ENCODE measurements around the gene TIMM50. TPM values are rescaled to one million over a fixed set of nuclear protein-coding genes. Genes with fewer than 3 reads are reported as not detected.

The TIMM50 gene
- total RNA-seq, 4 donors from 2014 or later = 25.4 to 61.1 (median 33.2) TPM

DNA sequence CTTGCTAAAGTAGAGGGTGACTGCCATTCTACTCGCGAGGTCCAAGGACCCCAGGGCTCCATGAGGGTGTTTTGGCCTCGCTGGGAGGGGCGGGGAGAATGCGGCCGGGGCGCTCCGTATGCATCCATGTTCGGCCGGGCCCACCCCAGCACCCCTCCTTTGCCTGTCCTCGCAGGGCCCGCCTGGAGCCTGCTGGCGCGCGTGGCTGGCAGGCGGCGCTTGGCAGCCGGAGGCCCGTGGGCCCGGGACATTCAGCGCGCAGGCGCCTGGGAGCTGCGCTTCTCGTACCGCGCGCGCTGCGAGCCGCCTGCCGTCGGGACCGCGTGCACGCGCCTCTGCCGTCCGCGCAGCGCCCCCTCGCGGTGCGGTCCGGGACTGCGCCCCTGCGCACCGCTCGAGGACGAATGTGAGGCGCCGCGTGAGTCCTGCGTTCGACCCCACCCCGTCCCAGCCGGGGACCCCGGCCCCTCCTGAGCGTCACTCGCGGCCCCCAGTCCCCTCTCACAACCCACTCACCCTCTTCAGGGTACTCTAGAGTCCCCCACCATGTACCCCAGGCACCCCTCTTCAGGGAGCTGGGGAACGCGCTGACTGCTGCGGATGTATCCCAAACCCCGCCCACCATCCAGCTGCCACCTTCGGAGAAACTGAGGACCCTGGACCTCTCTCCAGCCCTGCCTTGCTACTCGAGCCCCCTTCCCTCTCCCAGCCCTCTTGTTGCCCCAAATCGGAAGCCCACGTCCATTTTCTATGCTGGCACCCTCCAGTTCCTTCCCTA is 22.2 kb downstream of the TIMM50 start:
- peaks cover 0 to 25% (median 16%) of the 10 kb centered on the region in 4 donors for H3K4me1 ChIP-seq
- H3K9me3 ChIP-seq = no peaks in the 10 kb centered on the region
- no peaks in the 10 kb centered on the region for H3K36me3 ChIP-seq
- peak overlapping the region in 1 of 4 donors; percentile 9 for H3K4me3 ChIP-seq
- TF ChIP-seq, protein P1, sequence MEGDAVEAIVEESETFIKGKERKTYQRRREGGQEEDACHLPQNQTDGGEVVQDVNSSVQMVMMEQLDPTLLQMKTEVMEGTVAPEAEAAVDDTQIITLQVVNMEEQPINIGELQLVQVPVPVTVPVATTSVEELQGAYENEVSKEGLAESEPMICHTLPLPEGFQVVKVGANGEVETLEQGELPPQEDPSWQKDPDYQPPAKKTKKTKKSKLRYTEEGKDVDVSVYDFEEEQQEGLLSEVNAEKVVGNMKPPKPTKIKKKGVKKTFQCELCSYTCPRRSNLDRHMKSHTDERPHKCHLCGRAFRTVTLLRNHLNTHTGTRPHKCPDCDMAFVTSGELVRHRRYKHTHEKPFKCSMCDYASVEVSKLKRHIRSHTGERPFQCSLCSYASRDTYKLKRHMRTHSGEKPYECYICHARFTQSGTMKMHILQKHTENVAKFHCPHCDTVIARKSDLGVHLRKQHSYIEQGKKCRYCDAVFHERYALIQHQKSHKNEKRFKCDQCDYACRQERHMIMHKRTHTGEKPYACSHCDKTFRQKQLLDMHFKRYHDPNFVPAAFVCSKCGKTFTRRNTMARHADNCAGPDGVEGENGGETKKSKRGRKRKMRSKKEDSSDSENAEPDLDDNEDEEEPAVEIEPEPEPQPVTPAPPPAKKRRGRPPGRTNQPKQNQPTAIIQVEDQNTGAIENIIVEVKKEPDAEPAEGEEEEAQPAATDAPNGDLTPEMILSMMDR (IDR thresholded peaks at IDR 0.05) = peak; percentile 77 to 94 (median 86)
- TF ChIP-seq POLR2A (IDR thresholded peaks at IDR 0.05) = no peak
- H3K27me3 ChIP-seq = peaks cover 0 to 24% of the 10 kb centered on the region in 2 donors
- H3K27ac ChIP-seq = no peak overlapping the region
- DNase-seq = peak; percentile 40 to 76 (median 71)

DNA sequence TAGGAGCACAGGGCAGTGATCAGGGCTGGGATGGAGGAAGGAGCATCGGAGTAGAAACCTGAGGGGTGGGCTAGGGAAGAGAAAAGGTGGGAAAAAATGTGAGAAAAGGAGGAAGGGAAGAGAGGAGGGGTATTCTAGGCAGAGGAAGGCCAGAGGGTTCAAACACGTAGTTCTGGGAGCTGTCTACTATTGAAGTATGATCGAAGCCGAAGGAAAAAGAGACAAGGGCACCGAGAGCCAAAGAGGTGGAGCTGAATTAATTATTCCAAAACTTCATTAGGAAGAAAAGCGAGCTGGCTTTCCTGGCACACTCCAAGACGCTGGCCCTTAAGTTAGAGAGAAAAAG is 25.9 kb downstream of the TIMM50 start:
- Histone ChIP-seq H3K4me3 (peak overlapping the region in 3 of 4 donors; percentile 41 to 53 (median 50)), H3K27me3 (peaks cover 0 to 17% of the 10 kb centered on the region in 2 donors)
- no peak for TF ChIP-seq POLR2A (IDR thresholded peaks at IDR 0.05)
- TF ChIP-seq, protein P1 (IDR thresholded peaks at IDR 0.05) = no peak

DNA sequence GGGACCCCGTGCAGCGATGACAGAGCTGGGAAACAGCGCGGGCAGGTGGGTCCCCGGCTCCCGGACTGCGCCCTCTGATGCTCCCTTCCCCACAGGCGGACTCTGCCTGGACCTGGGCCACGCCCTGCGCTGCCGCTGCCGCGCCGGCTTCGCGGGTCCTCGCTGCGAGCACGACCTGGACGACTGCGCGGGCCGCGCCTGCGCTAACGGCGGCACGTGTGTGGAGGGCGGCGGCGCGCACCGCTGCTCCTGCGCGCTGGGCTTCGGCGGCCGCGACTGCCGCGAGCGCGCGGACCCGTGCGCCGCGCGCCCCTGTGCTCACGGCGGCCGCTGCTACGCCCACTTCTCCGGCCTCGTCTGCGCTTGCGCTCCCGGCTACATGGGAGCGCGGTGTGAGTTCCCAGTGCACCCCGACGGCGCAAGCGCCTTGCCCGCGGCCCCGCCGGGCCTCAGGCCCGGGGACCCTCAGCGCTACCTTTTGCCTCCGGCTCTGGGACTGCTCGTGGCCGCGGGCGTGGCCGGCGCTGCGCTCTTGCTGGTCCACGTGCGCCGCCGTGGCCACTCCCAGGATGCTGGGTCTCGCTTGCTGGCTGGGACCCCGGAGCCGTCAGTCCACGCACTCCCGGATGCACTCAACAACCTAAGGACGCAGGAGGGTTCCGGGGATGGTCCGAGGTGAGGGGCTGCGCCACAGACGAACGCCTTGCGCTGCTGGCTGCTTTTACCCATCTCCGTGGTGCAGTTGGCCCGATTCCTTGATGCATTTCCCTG is 26.5 kb downstream of the TIMM50 start:
- Histone ChIP-seq H3K4me3 (peak overlapping the region; percentile 32 to 53 (median 46)), H3K27me3 (peaks cover 0 to 17% of the 10 kb centered on the region in 2 donors), H3K27ac (no peak overlapping the region), H3K4me1 (peaks cover 0 to 9% (median 3%) of the 10 kb centered on the region in 4 donors), H3K36me3 (no peaks in the 10 kb centered on the region), H3K9me3 (no peaks in the 10 kb centered on the region)
- DNase-seq = peak in 1 of 3 donors; percentile 53
- TF ChIP-seq, protein P1 (IDR thresholded peaks at IDR 0.05) = no peak
- TF ChIP-seq POLR2A (IDR thresholded peaks at IDR 0.05) = no peak

More for the DNA sequence above, 25.9 kb downstream of the TIMM50 start:
- Histone ChIP-seq H3K9me3 (no peaks in the 10 kb centered on the region), H3K27ac (no peak overlapping the region), H3K36me3 (no peaks in the 10 kb centered on the region), H3K4me1 (peaks cover 0 to 9% (median 3%) of the 10 kb centered on the region in 4 donors)
- DNase-seq = no peak

DNA sequence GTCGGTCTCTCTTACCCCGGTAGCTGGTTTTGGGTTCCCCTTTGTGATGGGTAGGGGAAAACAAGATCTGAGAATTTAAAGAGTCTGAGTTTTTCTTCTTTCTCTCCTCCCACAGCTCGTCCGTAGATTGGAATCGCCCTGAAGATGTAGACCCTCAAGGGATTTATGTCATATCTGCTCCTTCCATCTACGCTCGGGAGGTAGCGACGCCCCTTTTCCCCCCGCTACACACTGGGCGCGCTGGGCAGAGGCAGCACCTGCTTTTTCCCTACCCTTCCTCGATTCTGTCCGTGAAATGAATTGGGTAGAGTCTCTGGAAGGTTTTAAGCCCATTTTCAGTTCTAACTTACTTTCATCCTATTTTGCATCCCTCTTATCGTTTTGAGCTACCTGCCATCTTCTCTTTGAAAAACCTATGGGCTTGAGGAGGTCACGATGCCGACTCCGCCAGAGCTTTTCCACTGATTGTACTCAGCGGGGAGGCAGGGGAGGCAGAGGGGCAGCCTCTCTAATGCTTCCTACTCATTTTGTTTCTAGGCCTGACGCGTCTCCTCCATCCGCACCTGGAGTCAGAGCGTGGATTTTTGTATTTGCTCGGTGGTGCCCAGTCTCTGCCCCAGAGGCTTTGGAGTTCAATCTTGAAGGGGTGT is 27.2 kb downstream of the TIMM50 start:
- no peak for DNase-seq
- no peak overlapping the region for H3K27ac ChIP-seq
- H3K4me3 ChIP-seq = peak overlapping the region in 3 of 4 donors; percentile 32 to 53 (median 41)
- H3K4me1 ChIP-seq = peaks cover 0 to 9% (median 1%) of the 10 kb centered on the region in 4 donors
- no peaks in the 10 kb centered on the region for H3K36me3 ChIP-seq
- TF ChIP-seq, protein P1 (IDR thresholded peaks at IDR 0.05) = no peak
- no peak for TF ChIP-seq POLR2A (IDR thresholded peaks at IDR 0.05)
- no peaks in the 10 kb centered on the region for H3K9me3 ChIP-seq
- peaks cover 0 to 17% of the 10 kb centered on the region in 2 donors for H3K27me3 ChIP-seq

DNA sequence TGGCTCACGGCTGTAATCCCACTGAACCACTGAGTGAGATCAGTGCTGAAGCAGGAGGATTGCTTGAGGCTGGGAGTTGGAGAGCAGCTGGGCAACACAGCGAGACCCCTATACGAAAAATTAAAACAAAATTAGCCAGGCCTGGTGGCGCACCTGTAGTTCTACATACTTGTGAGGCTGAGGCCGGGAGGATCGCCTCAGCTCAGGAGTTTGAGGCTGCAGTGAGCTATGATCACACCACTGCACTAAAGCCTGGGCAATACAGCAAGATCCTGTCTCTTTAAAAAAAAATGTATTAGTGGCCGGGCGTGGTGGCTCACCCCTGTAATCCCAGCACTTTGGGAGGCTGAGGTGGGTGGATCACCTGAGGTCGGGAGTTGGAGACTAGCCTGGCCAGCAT is 28.0 kb downstream of the TIMM50 start:
- no peak overlapping the region for H3K4me3 ChIP-seq
- no peak for DNase-seq
- no peaks in the 10 kb centered on the region for H3K36me3 ChIP-seq
- H3K4me1 ChIP-seq = peaks cover 0 to 9% (median 0%) of the 10 kb centered on the region in 4 donors
- TF ChIP-seq POLR2A (IDR thresholded peaks at IDR 0.05) = no peak
- TF ChIP-seq, protein P1 (IDR thresholded peaks at IDR 0.05) = no peak
- peaks cover 0 to 17% of the 10 kb centered on the region in 2 donors for H3K27me3 ChIP-seq
- H3K27ac ChIP-seq = no peak overlapping the region
- no peaks in the 10 kb centered on the region for H3K9me3 ChIP-seq

Measured in Peyer's patch (tissue), 4 donors.